Upper lobe of left lung (tissue), 6 donors: ENCODE data around the gene TNFSF4. TPM values are rescaled to one million over a fixed set of nuclear protein-coding genes. Genes with fewer than 3 reads are reported as not detected.

Source experiments
- ATAC-seq, 2 donors: fragments of 200-7000 bp; cut with Tn5 transposase; one replicate each; pipeline ENCODE4 v1.9.1; 2022; ENCODE audit warnings: mild to moderate bottlenecking in 2 of 2, moderate library complexity in 2 of 2; ENCODE audit not compliant: low FRiP score in 2 of 2
- DNase-seq, 2 donors: peaks; one replicate each; pipeline ENCODE4 v3.0.0-alpha.2; 2019 to 2020
- H3K27ac ChIP-seq, 4 donors: fragments of 200-600 bp; sonication (generic); one replicate each; pipeline ENCODE4 v1.5.1; 2016 to 2019
- H3K27me3 ChIP-seq, 4 donors: fragments of 200-600 bp; sonication (generic); one replicate each; pipeline ENCODE4 v1.5.1; 2017 to 2019
- H3K36me3 ChIP-seq, 4 donors: fragments of 200-600 bp; sonication (generic); one replicate each; pipeline ENCODE4 v1.5.1; 2016 to 2019
- H3K4me1 ChIP-seq, 4 donors: fragments of 200-600 bp; sonication (generic); one replicate each; pipeline ENCODE4 v1.5.1; 2018 to 2019
- H3K4me3 ChIP-seq, 4 donors: fragments of 200-600 bp; sonication (generic); one replicate each; pipeline ENCODE4 v1.5.1; 2017 to 2019; ENCODE audit warnings: mild to moderate bottlenecking in 2 of 4, moderate library complexity in 1 of 4
- H3K9me3 ChIP-seq, 4 donors: fragments of 200-600 bp; sonication (generic); one replicate each; pipeline ENCODE4 v1.5.1; 2018 to 2019
- CTCF ChIP-seq, 6 experiments: fragments of 450-650 bp in 4 of 6; fragments of 200-600 bp in 2 of 6; sonication (generic) in 2 of 6; IDR thresholded peaks; one replicate each; pipeline ENCODE4 v1.5.1; 2016 to 2019; ENCODE audit warnings: antibody characterized with exemption in 6 of 6
- EP300 ChIP-seq, 4 donors: sonication (generic); formaldehyde crosslinking; IDR thresholded peaks; one replicate each; pipeline ENCODE4 v1.5.1; 2017; ENCODE audit warnings: antibody characterized with exemption in 4 of 4, control low read depth in 2 of 4
- POLR2A ChIP-seq, 4 donors: fragments of 450-650 bp; IDR thresholded peaks; one replicate each; pipeline ENCODE4 v1.5.1; 2016 to 2017; ENCODE audit warnings: antibody characterized with exemption in 4 of 4, mild to moderate bottlenecking in 2 of 4
- POLR2AphosphoS5 ChIP-seq, 2 donors: sonication (generic); formaldehyde crosslinking; IDR thresholded peaks; one replicate each; pipeline ENCODE4 v1.5.1; 2017; ENCODE audit warnings: antibody characterized with exemption in 2 of 2
- WGBS, 2 donors: methylation state at CpG; one replicate each; pipeline ENCODE4 v1.1.5; 2017 to 2018; 5-methylcytosine and 5-hydroxymethylcytosine counted together
- total RNA-seq, 6 donors: library from RNA; depleted of rRNA in 4 of 6; stranded (reverse); fragments of >200 nt in 4 of 6; gene quantifications; one replicate each; pipeline versions ENCODE4 v1.1.0 to v1.2.1, GENCODE V29; 2016 to 2021
- donor health status: DM: no; HTN: no; CAD: no; lungs with moderate emphysema.
- donor health status: DM: no; HTN: yes; CAD: no; lungs with severe emphysema.

TNFSF4 gene
- total RNA-seq, 6 donors from 2014 or later = 0.46 to 1.5 (median 0.90) TPM

GRCh38 chr1:173210716-173211231 lies 3.6 kb upstream of the TNFSF4 start:
- H3K27me3 ChIP-seq = no peaks in the 10 kb centered on the region
- TF ChIP-seq EP300 (IDR thresholded peaks at IDR 0.05) = no peak
- no peak for TF ChIP-seq POLR2A (IDR thresholded peaks at IDR 0.05)
- TF ChIP-seq POLR2AphosphoS5 (IDR thresholded peaks at IDR 0.05) = no peak
- TF ChIP-seq CTCF (IDR thresholded peaks at IDR 0.05) = no peak
- no peaks in the 10 kb centered on the region for H3K9me3 ChIP-seq
- no peaks in the 10 kb centered on the region for H3K36me3 ChIP-seq
- peaks cover 5 to 13% (median 11%) of the 10 kb centered on the region in 4 donors for H3K4me1 ChIP-seq
- no peak for ATAC-seq
- WGBS, 2 donors = 50 to 92% methylated on average over 1 of the region's 1 CpG
- H3K27ac ChIP-seq = no peak overlapping the region
- no peak for DNase-seq
- no peak overlapping the region for H3K4me3 ChIP-seq

GRCh38 chr1:173210283-173210682 lies 3.2 kb upstream of the TNFSF4 start:
- TF ChIP-seq POLR2A (IDR thresholded peaks at IDR 0.05) (no peak), CTCF (IDR thresholded peaks at IDR 0.05) (no peak), EP300 (IDR thresholded peaks at IDR 0.05) (no peak), POLR2AphosphoS5 (IDR thresholded peaks at IDR 0.05) (no peak)
- no peaks in the 10 kb centered on the region for H3K36me3 ChIP-seq
- no peak overlapping the region for H3K4me3 ChIP-seq
- 56 to 67% methylated on average over 2 of the region's 2 CpGs for WGBS, 2 donors
- no peaks in the 10 kb centered on the region for H3K27me3 ChIP-seq
- DNase-seq = no peak
- H3K4me1 ChIP-seq = peaks cover 9 to 17% (median 13%) of the 10 kb centered on the region in 4 donors
- no peak overlapping the region for H3K27ac ChIP-seq
- ATAC-seq = no peak
- H3K9me3 ChIP-seq = no peaks in the 10 kb centered on the region

- no peak for DNase-seq
- no peak overlapping the region for H3K27ac ChIP-seq
- no peak overlapping the region for H3K4me3 ChIP-seq
- H3K36me3 ChIP-seq = no peaks in the 10 kb centered on the region
- 76 to 77% methylated on average over 4 of the region's 4 CpGs for WGBS, 2 donors
- peaks cover 13 to 24% (median 20%) of the 10 kb centered on the region in 4 donors for H3K4me1 ChIP-seq
- TF ChIP-seq CTCF (IDR thresholded peaks at IDR 0.05) = no peak
- TF ChIP-seq POLR2A (IDR thresholded peaks at IDR 0.05) = no peak
- no peak for TF ChIP-seq POLR2AphosphoS5 (IDR thresholded peaks at IDR 0.05)
- TF ChIP-seq EP300 (IDR thresholded peaks at IDR 0.05) = no peak
- H3K27me3 ChIP-seq = no peaks in the 10 kb centered on the region
- H3K9me3 ChIP-seq = no peaks in the 10 kb centered on the region
- no peak for ATAC-seq
Measured at GRCh38 chr1:173208868-173209267, 1.7 kb upstream of the TNFSF4 start.

GRCh38 chr1:173208146-173208545 lies 1.0 kb upstream of the TNFSF4 start:
- Histone ChIP-seq H3K27ac (no peak overlapping the region), H3K4me1 (peaks cover 13 to 24% (median 20%) of the 10 kb centered on the region in 4 donors), H3K9me3 (no peaks in the 10 kb centered on the region), H3K36me3 (no peaks in the 10 kb centered on the region), H3K4me3 (no peak overlapping the region), H3K27me3 (no peaks in the 10 kb centered on the region)
- no peak for ATAC-seq
- 64 to 90% methylated on average over 1 of the region's 1 CpG for WGBS, 2 donors
- DNase-seq = no peak
- no peak for TF ChIP-seq CTCF (IDR thresholded peaks at IDR 0.05)
- no peak for TF ChIP-seq POLR2A (IDR thresholded peaks at IDR 0.05)
